Measurements from ENCODE around the gene SRP72.

- TF ChIP-seq CTCF (IDR thresholded peaks at IDR 0.05) (no peak), HMGXB4 (CRISPR knock-in tag; IDR thresholded peaks at IDR 0.05) (no peak), ATF1 (CRISPR knock-in tag; IDR thresholded peaks at IDR 0.05) (no peak), JAZF1 (CRISPR knock-in tag; IDR thresholded peaks at IDR 0.05) (no peak), NFE2L1 (CRISPR knock-in tag; IDR thresholded peaks at IDR 0.05) (no peak), NR3C1 (CRISPR knock-in tag; conservative IDR thresholded peaks at IDR 0.05; ENCODE audit: low read depth) (no peak), ZNF121 (CRISPR knock-in tag; IDR thresholded peaks at IDR 0.05) (no peak), TCF7 (CRISPR knock-in tag; IDR thresholded peaks at IDR 0.05; ENCODE audit: low read depth) (no peak), ZNF232 (CRISPR knock-in tag; IDR thresholded peaks at IDR 0.05) (no peak), E2F4 (CRISPR knock-in tag; IDR thresholded peaks at IDR 0.05; ENCODE audit: borderline replicate concordance, low read depth) (no peak)
Observed at GRCh38 chr4:56530269-56531148, 63.1 kb downstream of the SRP72 start.

Data from WTC11 (cell line).